WTC11 (cell line): Measurements from ENCODE around the gene RPP38. TPM values are rescaled to one million over a fixed set of nuclear protein-coding genes. Genes with fewer than 3 reads are reported as not detected.

Experiments
- ATAC-seq: fragments of 200-7000 bp; cut with Tn5 transposase; 2 replicates; pipeline ENCODE4 v1.10.0; 2021; ENCODE audit warnings: mild to moderate bottlenecking, moderate library complexity
- Bru-seq: library from RNA; stranded (reverse); fragments of 400-500 nt; gene quantifications from one replicate; lab custom pipeline; 2021; lab: Mats Ljungman, UMichigan
- CTCF ChIA-PET: fragments of 300-600 bp; sonication (Branson Sonifier 250); formaldehyde crosslinking; loops from one replicate; lab custom pipeline; 2021; ENCODE audit warnings: antibody characterized with exemption; lab: Charles Lee
- POLR2A ChIA-PET: fragments of 350-600 bp; sonication (Branson Sonifier 250); formaldehyde crosslinking; loops from one replicate; lab custom pipeline; 2021; ENCODE audit warnings: antibody characterized with exemption; lab: Charles Lee
- DNase-seq: peaks from one replicate; pipeline ENCODE4 v3.0.0; 2021; ENCODE audit warnings: low spot score
- H3K27ac Mint-ChIP-seq: 2 replicates; pipeline ENCODE4 v1.8.0; 2021; ENCODE audit warnings: mixed read lengths
- H3K27me3 Mint-ChIP-seq: 2 replicates; pipeline ENCODE4 v1.8.0; 2021; ENCODE audit warnings: low read depth, mild to moderate bottlenecking, moderate library complexity, mixed read lengths
- H3K36me3 Mint-ChIP-seq: 2 replicates; pipeline ENCODE4 v1.8.0; 2021; ENCODE audit warnings: mixed read lengths
- H3K4me1 Mint-ChIP-seq: 2 replicates; pipeline ENCODE4 v1.8.0; 2022; ENCODE audit warnings: mixed read lengths
- H3K4me3 Mint-ChIP-seq: 2 replicates; pipeline ENCODE4 v1.8.0; 2021; ENCODE audit warnings: mild to moderate bottlenecking, moderate library complexity, mixed read lengths
- H3K9me3 Mint-ChIP-seq: 2 replicates; pipeline ENCODE4 v1.8.0; 2021; ENCODE audit warnings: mixed read lengths
- ARID4B ChIP-seq: sonication (generic); formaldehyde crosslinking; IDR thresholded peaks from 2 replicates; pipeline ENCODE4 v1.8.0; 2023; ENCODE audit warnings: missing genetic modification reagents, mild to moderate bottlenecking, borderline replicate concordance
- CREM ChIP-seq: sonication (generic); formaldehyde crosslinking; IDR thresholded peaks from 2 replicates; pipeline ENCODE4 v1.8.1; 2022; ENCODE audit warnings: mild to moderate bottlenecking, missing genetic modification reagents, moderate library complexity
- ESRRA ChIP-seq: sonication (generic); formaldehyde crosslinking; IDR thresholded peaks from 2 replicates; pipeline ENCODE4 v1.8.1; 2022; ENCODE audit warnings: mild to moderate bottlenecking, missing genetic modification reagents, borderline replicate concordance
- FOXJ3 ChIP-seq: sonication (generic); formaldehyde crosslinking; IDR thresholded peaks from 2 replicates; pipeline ENCODE4 v1.9.0; 2021; ENCODE audit warnings: missing genetic modification reagents, mild to moderate bottlenecking, borderline replicate concordance
- GABPB1 ChIP-seq: sonication (generic); formaldehyde crosslinking; IDR thresholded peaks from 2 replicates; pipeline ENCODE4 v1.8.1; 2023; ENCODE audit warnings: mild to moderate bottlenecking, missing genetic modification reagents
- GRHL2 ChIP-seq: fragments of 250-450 bp; sonication (Bioruptor Pico); IDR thresholded peaks from 2 replicates; pipeline ENCODE4 v1.8.0; 2022; ENCODE audit warnings: mild to moderate bottlenecking, moderate library complexity; ENCODE audit not compliant: insufficient replicate concordance, severe bottlenecking
- GTF2I ChIP-seq: fragments of 250-450 bp; sonication (Bioruptor Pico); conservative IDR thresholded peaks from 2 replicates; pipeline ENCODE4 v1.4.0; 2021; ENCODE audit warnings: mild to moderate bottlenecking
- HMGA2 ChIP-seq: fragments of 250-450 bp; sonication (Bioruptor Pico); IDR thresholded peaks from 2 replicates; pipeline ENCODE4 v1.4.0; 2021; ENCODE audit warnings: mild to moderate bottlenecking, moderate library complexity
- MXD4 ChIP-seq: fragments of 250-450 bp; sonication (Bioruptor Pico); IDR thresholded peaks from 2 replicates; pipeline ENCODE4 v1.8.0; 2021; ENCODE audit warnings: mild to moderate bottlenecking, moderate library complexity, borderline replicate concordance
- NFYB ChIP-seq: sonication (generic); formaldehyde crosslinking; conservative IDR thresholded peaks from 2 replicates; pipeline ENCODE4 v1.8.0; 2022; ENCODE audit warnings: low read depth, missing genetic modification reagents
- NR3C1 ChIP-seq: sonication (generic); formaldehyde crosslinking; conservative IDR thresholded peaks from 2 replicates; pipeline ENCODE4 v1.8.1; 2023; ENCODE audit warnings: low read depth, mild to moderate bottlenecking, missing genetic modification reagents
- SMAD3 ChIP-seq: sonication (generic); formaldehyde crosslinking; IDR thresholded peaks from 2 replicates; pipeline ENCODE4 v1.8.0; 2022; ENCODE audit warnings: missing genetic modification reagents, mild to moderate bottlenecking, borderline replicate concordance
- TP53 ChIP-seq: sonication (generic); formaldehyde crosslinking; IDR thresholded peaks from 2 replicates; pipeline ENCODE4 v1.8.1; 2023; ENCODE audit warnings: mild to moderate bottlenecking, missing genetic modification reagents
- ZNF317 ChIP-seq: sonication (generic); formaldehyde crosslinking; IDR thresholded peaks from 2 replicates; pipeline ENCODE4 v1.8.1; 2023; ENCODE audit warnings: low read depth, mild to moderate bottlenecking, moderate library complexity, missing genetic modification reagents, borderline replicate concordance
- long read RNA-seq, 3 experiments: library from RNA in 1 of 3; library from capped mRNA in 1 of 3; library from polyadenylated mRNA in 1 of 3; unstranded in 2 of 3; stranded (forward) in 1 of 3; transcript quantifications; one replicate each; pipeline ENCODE4 v2.0.0, GENCODE V29; 2021
- total RNA-seq: library from RNA; stranded (reverse); gene quantifications from 3 replicates; pipeline ENCODE4 v1.2.3, GENCODE V29; 2021
- TF ChIP-seq, protein P1 (sequence below): fragments of 250-450 bp; sonication (Bioruptor Pico); conservative IDR thresholded peaks from 2 replicates; pipeline ENCODE4 v1.9.0; 2021; ENCODE audit warnings: mild to moderate bottlenecking
- TF ChIP-seq, protein P2 (sequence below): sonication (generic); formaldehyde crosslinking; IDR thresholded peaks from 2 replicates; pipeline ENCODE4 v1.8.1; 2022; ENCODE audit warnings: mild to moderate bottlenecking, missing genetic modification reagents, moderate library complexity, borderline replicate concordance
- TF ChIP-seq, protein P3 (sequence below): fragments of 250-450 bp; sonication (Bioruptor Pico); IDR thresholded peaks from 2 replicates; pipeline ENCODE4 v1.9.0; 2021; ENCODE audit warnings: mild to moderate bottlenecking
- TF ChIP-seq, protein P4 (sequence below): sonication (generic); formaldehyde crosslinking; IDR thresholded peaks from 2 replicates; pipeline ENCODE4 v1.8.0; 2022; ENCODE audit warnings: missing genetic modification reagents

The RPP38 gene
- 18.5 to 20.9 TPM (median 20.1 TPM) in 3 replicates for total RNA-seq
- Bru-seq, nascent RNA, result percentile 90 among the genes with signal in this experiment
- long read RNA-seq, experiment 1, transcript RPP38-203 (2 exons, 1,030 nt), result minor isoform, 12 of 84 reads
- long read RNA-seq, experiment 1, transcript RPP38-207 (2 exons, 1,537 nt), result minor isoform, 16 of 84 reads
- long read RNA-seq, experiment 1, transcript RPP38-201 (3 exons, 1,457 nt), result major isoform, 23 of 84 reads
- long read RNA-seq, experiment 1, transcript RPP38-204 (3 exons, 1,296 nt), result minor isoform, 18 of 84 reads
- long read RNA-seq, experiment 1, partial matches to known transcripts, result 0 of 84 reads
- long read RNA-seq, experiment 1, other reads (novel, unspliced or antisense), result 15 of 84 reads
- long read RNA-seq, experiment 2, transcript RPP38-207 (2 exons, 1,537 nt), result major isoform, 7 of 41 reads
- long read RNA-seq, experiment 2, transcript RPP38-204 (3 exons, 1,296 nt), result major isoform, 7 of 41 reads
- long read RNA-seq, experiment 2, transcript RPP38-203 (2 exons, 1,030 nt), result minor isoform, 6 of 41 reads
- long read RNA-seq, experiment 2, transcript RPP38-201 (3 exons, 1,457 nt), result major isoform, 7 of 41 reads
- long read RNA-seq, experiment 2, partial matches to known transcripts, result 9 of 41 reads
- long read RNA-seq, experiment 2, other reads (novel, unspliced or antisense), result 5 of 41 reads
- long read RNA-seq, experiment 3, transcript RPP38-203 (2 exons, 1,030 nt), result major isoform, 17 of 26 reads
- long read RNA-seq, experiment 3, partial matches to known transcripts, result 7 of 26 reads
- long read RNA-seq, experiment 3, other reads (novel, unspliced or antisense), result 2 of 26 reads

- Mint-ChIP-seq H3K27me3 (peaks cover 4% of the 10 kb centered on the region; the same call in 1 of the 2 replicates), H3K36me3 (peaks cover 5% of the 10 kb centered on the region), H3K27ac (peak within 1 kb of the TSS; percentile 99), H3K4me3 (peak within 1 kb of the TSS; percentile 100), H3K4me1 (peaks cover 10% of the 10 kb centered on the region), H3K9me3 (no peaks in the 10 kb centered on the region)
- peak; percentile 93 for ATAC-seq
- DNase-seq, result peak; percentile 97
- CTCF ChIA-PET, result interaction anchor here (0.5 to 1.4 kb wide), 4 partner anchors 9 to 144 kb away, joined by 3 to 7 read pairs (median 4); no protein-coding TSS in a partner anchor
- POLR2A ChIA-PET, result interaction anchor here (1.0 to 1.1 kb wide), 2 partner anchors 9 to 71 kb away, joined by 3 to 4 read pairs; partner anchors contain the start of gene NMT2
- TF ChIP-seq GABPB1 (CRISPR knock-in tag) (peak; percentile 65), NR3C1 (CRISPR knock-in tag) (no peak), MXD4 (CRISPR knock-in tag) (no peak), GRHL2 (CRISPR knock-in tag) (no peak), NFYB (CRISPR knock-in tag) (no peak), SMAD3 (CRISPR knock-in tag) (peak; percentile 80), ESRRA (CRISPR knock-in tag) (peak; percentile 76; the same call in 1 of the 2 replicates), TP53 (CRISPR knock-in tag) (peak; percentile 73; the same call in 1 of the 2 replicates), FOXJ3 (CRISPR knock-in tag) (no peak), ARID4B (CRISPR knock-in tag) (peak; percentile 80; the same call in 1 of the 2 replicates), CREM (CRISPR knock-in tag) (no peak; the same call in 1 of the 2 replicates), ZNF317 (CRISPR knock-in tag) (0 out of 2 replicates have a peak, but pooled peaks have one; percentile 40), HMGA2 (CRISPR knock-in tag) (no peak), GTF2I (CRISPR knock-in tag) (no peak)
- TF ChIP-seq, protein P1, sequence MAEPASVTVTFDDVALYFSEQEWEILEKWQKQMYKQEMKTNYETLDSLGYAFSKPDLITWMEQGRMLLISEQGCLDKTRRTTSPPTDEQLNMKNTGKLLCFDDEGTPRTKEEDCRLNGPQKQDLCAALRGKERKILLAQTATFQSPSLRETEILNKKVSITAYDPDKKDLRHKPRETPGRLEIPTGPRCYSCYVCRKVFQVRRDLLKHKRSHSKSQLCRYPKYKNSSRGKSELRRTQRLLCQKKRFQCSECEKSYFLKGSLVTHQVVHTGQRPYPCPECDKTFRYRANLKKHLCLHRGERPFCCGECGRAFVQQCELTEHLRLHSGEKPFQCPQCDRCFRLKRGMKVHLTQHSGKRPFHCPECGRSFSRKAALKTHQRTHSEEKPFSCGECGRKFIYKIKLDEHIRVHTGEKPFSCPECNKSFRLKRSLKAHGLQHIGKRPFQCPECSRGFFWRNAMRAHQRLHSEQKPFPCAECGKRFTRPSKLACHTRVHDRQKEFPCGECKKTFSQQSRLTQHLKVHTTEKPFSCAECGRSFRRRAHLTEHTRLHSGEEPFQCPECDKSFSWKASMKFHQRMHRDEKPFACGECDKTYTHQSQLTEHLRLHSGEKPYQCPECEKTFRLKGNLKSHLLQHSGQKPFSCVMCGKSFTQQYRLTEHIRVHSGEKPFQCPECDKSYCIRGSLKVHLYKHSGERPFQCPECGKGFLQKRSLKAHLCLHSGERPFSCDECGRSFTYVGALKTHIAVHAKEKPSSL (CRISPR knock-in tag), result no peak
- TF ChIP-seq, protein P2, sequence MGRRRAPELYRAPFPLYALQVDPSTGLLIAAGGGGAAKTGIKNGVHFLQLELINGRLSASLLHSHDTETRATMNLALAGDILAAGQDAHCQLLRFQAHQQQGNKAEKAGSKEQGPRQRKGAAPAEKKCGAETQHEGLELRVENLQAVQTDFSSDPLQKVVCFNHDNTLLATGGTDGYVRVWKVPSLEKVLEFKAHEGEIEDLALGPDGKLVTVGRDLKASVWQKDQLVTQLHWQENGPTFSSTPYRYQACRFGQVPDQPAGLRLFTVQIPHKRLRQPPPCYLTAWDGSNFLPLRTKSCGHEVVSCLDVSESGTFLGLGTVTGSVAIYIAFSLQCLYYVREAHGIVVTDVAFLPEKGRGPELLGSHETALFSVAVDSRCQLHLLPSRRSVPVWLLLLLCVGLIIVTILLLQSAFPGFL, result peak; percentile 75; the same call in 1 of the 2 replicates
- TF ChIP-seq, protein P3, sequence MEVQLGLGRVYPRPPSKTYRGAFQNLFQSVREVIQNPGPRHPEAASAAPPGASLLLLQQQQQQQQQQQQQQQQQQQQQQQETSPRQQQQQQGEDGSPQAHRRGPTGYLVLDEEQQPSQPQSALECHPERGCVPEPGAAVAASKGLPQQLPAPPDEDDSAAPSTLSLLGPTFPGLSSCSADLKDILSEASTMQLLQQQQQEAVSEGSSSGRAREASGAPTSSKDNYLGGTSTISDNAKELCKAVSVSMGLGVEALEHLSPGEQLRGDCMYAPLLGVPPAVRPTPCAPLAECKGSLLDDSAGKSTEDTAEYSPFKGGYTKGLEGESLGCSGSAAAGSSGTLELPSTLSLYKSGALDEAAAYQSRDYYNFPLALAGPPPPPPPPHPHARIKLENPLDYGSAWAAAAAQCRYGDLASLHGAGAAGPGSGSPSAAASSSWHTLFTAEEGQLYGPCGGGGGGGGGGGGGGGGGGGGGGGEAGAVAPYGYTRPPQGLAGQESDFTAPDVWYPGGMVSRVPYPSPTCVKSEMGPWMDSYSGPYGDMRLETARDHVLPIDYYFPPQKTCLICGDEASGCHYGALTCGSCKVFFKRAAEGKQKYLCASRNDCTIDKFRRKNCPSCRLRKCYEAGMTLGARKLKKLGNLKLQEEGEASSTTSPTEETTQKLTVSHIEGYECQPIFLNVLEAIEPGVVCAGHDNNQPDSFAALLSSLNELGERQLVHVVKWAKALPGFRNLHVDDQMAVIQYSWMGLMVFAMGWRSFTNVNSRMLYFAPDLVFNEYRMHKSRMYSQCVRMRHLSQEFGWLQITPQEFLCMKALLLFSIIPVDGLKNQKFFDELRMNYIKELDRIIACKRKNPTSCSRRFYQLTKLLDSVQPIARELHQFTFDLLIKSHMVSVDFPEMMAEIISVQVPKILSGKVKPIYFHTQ (CRISPR knock-in tag), result no peak
- TF ChIP-seq, protein P4, sequence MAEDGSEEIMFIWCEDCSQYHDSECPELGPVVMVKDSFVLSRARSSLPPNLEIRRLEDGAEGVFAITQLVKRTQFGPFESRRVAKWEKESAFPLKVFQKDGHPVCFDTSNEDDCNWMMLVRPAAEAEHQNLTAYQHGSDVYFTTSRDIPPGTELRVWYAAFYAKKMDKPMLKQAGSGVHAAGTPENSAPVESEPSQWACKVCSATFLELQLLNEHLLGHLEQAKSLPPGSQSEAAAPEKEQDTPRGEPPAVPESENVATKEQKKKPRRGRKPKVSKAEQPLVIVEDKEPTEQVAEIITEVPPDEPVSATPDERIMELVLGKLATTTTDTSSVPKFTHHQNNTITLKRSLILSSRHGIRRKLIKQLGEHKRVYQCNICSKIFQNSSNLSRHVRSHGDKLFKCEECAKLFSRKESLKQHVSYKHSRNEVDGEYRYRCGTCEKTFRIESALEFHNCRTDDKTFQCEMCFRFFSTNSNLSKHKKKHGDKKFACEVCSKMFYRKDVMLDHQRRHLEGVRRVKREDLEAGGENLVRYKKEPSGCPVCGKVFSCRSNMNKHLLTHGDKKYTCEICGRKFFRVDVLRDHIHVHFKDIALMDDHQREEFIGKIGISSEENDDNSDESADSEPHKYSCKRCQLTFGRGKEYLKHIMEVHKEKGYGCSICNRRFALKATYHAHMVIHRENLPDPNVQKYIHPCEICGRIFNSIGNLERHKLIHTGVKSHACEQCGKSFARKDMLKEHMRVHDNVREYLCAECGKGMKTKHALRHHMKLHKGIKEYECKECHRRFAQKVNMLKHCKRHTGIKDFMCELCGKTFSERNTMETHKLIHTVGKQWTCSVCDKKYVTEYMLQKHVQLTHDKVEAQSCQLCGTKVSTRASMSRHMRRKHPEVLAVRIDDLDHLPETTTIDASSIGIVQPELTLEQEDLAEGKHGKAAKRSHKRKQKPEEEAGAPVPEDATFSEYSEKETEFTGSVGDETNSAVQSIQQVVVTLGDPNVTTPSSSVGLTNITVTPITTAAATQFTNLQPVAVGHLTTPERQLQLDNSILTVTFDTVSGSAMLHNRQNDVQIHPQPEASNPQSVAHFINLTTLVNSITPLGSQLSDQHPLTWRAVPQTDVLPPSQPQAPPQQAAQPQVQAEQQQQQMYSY, result peak; percentile 75
Observed at GRCh38 chr10:15097011-15097812, at the start of gene RPP38. Gene RPP38 (plus strand): TSS chr10:15097355. CDS start chr10:15103315, 5,960 bp downstream.
